Measurements from ENCODE around the gene PFN3. TPM values are rescaled to one million over a fixed set of nuclear protein-coding genes. Genes with fewer than 3 reads are reported as not detected.
A peak's percentile ranks its signal among the peaks of the same experiment; 100 is the strongest.

Gene PFN3
- total and polyA plus RNA-seq, 2 of the 13 experiments (the other 11 are each of a cell fraction or from before 2014, with no cell fraction given), result not detected

GRCh38 chr5:177389241-177390169 is 11.0 kb downstream of the PFN3 start:
- Histone ChIP-seq H3K9me3 (ENCODE audit: low read length) (no peaks in the 10 kb centered on the region), H3K79me2 (ENCODE audit: insufficient read depth, low read length) (no peaks in the 10 kb centered on the region), H4K20me1 (ENCODE audit: insufficient read depth, low read length) (no peaks in the 10 kb centered on the region), H3K9ac (ENCODE audit: insufficient read depth, low read depth, low read length) (peak overlapping the region; percentile 26; the same call in 1 of the 2 replicates), H3K27ac (ENCODE audit: extremely low read length, insufficient read depth, low read length) (no peak overlapping the region), H3K4me1 (ENCODE audit: insufficient read depth, low read length) (peaks cover 38% of the 10 kb centered on the region), H3K36me3 (replicated peaks in 1 of 2; ENCODE audit: control insufficient read depth in 1 of 2, insufficient read depth in 2 of 2, low read length in 2 of 2) (no peaks in the 10 kb centered on the region), H3K4me3 (replicated peaks in 1 of 3; ENCODE audit: insufficient read depth in 1 of 3, low read depth in 2 of 3, low read length in 3 of 3) (peak overlapping the region in 1 of 3 experiments; percentile 7; a peak in 1 of 6 replicates), H3K27me3 (ENCODE audit: control insufficient read depth in 1 of 2, insufficient read depth in 2 of 2, low read length in 2 of 2) (peaks cover 8 to 48% of the 10 kb centered on the region in 2 experiments; a peak in 4 of 5 replicates), H2AFZ (ENCODE audit: low read length) (peak overlapping the region; percentile 28), H3K4me2 (ENCODE audit: low read depth, low read length) (peak overlapping the region; percentile 67)
- ATAC-seq, result peak; percentile 54
- 12% methylated on average over 14 of the region's 21 CpGs for WGBS (ENCODE audit: low lambda C conversion rate)
- no peak for FAIRE-seq
- BruUV-seq (replicated peaks), result no TSS peak
- POLR2A ChIA-PET, result interaction anchor here (0.7 to 7.3 kb wide), 11 partner anchors 9 to 302 kb away, joined by 3 to 79 read pairs (median 4); partner anchors contain the start of genes FGFR4, GRK6 and PDLIM7
- in situ Hi-C loops (cut with HindIII; ENCODE audit: extremely low pct_ligation_motif_present, low pct_unique_long_range_greater_than_20kb), result loop anchor here (5.0 kb wide), 1 partner anchor 68 kb away; no protein-coding TSS in a partner anchor
- DNase-seq (ENCODE audit: low spot score), result peak; percentile 21
- CTCF ChIA-PET (ENCODE audit: low intra/inter-chr PET ratio, low total read pairs), result interaction anchor here (0.9 to 3.7 kb wide), 5 partner anchors 19 to 111 kb away, joined by 3 to 54 read pairs (median 10); no protein-coding TSS in a partner anchor
- intact Hi-C loops (cut with micrococcal nuclease; ENCODE audit: unreplicated experiment), result loop anchor here (1.0 to 2.0 kb wide), 3 partner anchors 65 to 111 kb away; no protein-coding TSS in a partner anchor
- no peak for TF ChIP-seq NBN (conservative IDR thresholded peaks at IDR 0.05)
- no peak for TF ChIP-seq ZFX (CRISPR knock-in tag; IDR thresholded peaks at IDR 0.05; ENCODE audit: low read depth)
- TF ChIP-seq SAP130 (CRISPR knock-in tag; IDR thresholded peaks at IDR 0.05; ENCODE audit: low read depth), result peak; percentile 40
- 0 out of 2 replicates have a peak, but pooled peaks have one; percentile 58 for TF ChIP-seq ZNF567 (CRISPR knock-in tag; IDR thresholded peaks at IDR 0.05; ENCODE audit: borderline replicate concordance)
- 0 out of 2 replicates have a peak, but pooled peaks have one; percentile 19 for TF ChIP-seq THAP11 (CRISPR knock-in tag; IDR thresholded peaks at IDR 0.05)
- 0 out of 2 replicates have a peak, but pooled peaks have one; percentile 16 for TF ChIP-seq GATAD1 (CRISPR knock-in tag; IDR thresholded peaks at IDR 0.05)
- peak; percentile 60; the same call in 1 of the 2 replicates for TF ChIP-seq ZNF263 (CRISPR knock-in tag; IDR thresholded peaks at IDR 0.05)
- TF ChIP-seq ZNF672 (CRISPR knock-in tag; IDR thresholded peaks at IDR 0.05), result no peak
- TF ChIP-seq CTCF (CRISPR knock-in tag; IDR thresholded peaks at IDR 0.05), result peak; percentile 30; the same call in 1 of the 2 replicates
- no peak for TF ChIP-seq IRF1 (CRISPR knock-in tag; IDR thresholded peaks at IDR 0.05; ENCODE audit: low read depth)
- no peak for TF ChIP-seq E2F5 (CRISPR knock-in tag; conservative IDR thresholded peaks at IDR 0.05)
- TF ChIP-seq, protein P1, sequence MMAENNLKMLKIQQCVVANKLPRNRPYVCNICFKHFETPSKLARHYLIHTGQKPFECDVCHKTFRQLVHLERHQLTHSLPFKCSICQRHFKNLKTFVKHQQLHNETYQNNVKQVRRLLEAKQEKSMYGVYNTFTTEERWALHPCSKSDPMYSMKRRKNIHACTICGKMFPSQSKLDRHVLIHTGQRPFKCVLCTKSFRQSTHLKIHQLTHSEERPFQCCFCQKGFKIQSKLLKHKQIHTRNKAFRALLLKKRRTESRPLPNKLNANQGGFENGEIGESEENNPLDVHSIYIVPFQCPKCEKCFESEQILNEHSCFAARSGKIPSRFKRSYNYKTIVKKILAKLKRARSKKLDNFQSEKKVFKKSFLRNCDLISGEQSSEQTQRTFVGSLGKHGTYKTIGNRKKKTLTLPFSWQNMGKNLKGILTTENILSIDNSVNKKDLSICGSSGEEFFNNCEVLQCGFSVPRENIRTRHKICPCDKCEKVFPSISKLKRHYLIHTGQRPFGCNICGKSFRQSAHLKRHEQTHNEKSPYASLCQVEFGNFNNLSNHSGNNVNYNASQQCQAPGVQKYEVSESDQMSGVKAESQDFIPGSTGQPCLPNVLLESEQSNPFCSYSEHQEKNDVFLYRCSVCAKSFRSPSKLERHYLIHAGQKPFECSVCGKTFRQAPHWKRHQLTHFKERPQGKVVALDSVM (CRISPR knock-in tag; IDR thresholded peaks at IDR 0.05), result peak; percentile 71
- TF ChIP-seq KDM3A (CRISPR knock-in tag; IDR thresholded peaks at IDR 0.05; ENCODE audit: low read depth), result 0 out of 2 replicates have a peak, but pooled peaks have one; percentile 11
- no peak for TF ChIP-seq NFE2L2 (IDR thresholded peaks at IDR 0.05; ENCODE audit: low read length)
- no peak for TF ChIP-seq CHD4 (IDR thresholded peaks at IDR 0.05; ENCODE audit: borderline replicate concordance, low read length)
- TF ChIP-seq KDM2A (CRISPR knock-in tag; IDR thresholded peaks at IDR 0.05; ENCODE audit: borderline replicate concordance, low read depth), result no peak

Measured in HepG2 (cell line).